Body of pancreas (tissue), 4 donors: ENCODE measurements around the gene SMIM36.

ENCODE experiments used
- POLR2A ChIP-seq, 3 donors: fragments of 450-650 bp; IDR thresholded peaks; one replicate each; pipeline ENCODE4 v1.6.1; 2016; ENCODE audit warnings: antibody characterized with exemption in 3 of 3, mild to moderate bottlenecking in 2 of 3
- TF ChIP-seq, protein P1 (sequence below), 7 experiments: fragments of 450-650 bp in 4 of 7; fragments of 200-600 bp in 3 of 7; sonication (generic) in 3 of 7; IDR thresholded peaks; one replicate each; pipeline ENCODE4 v1.5.1; 2016 to 2019; ENCODE audit warnings: antibody characterized with exemption in 7 of 7

DNA sequence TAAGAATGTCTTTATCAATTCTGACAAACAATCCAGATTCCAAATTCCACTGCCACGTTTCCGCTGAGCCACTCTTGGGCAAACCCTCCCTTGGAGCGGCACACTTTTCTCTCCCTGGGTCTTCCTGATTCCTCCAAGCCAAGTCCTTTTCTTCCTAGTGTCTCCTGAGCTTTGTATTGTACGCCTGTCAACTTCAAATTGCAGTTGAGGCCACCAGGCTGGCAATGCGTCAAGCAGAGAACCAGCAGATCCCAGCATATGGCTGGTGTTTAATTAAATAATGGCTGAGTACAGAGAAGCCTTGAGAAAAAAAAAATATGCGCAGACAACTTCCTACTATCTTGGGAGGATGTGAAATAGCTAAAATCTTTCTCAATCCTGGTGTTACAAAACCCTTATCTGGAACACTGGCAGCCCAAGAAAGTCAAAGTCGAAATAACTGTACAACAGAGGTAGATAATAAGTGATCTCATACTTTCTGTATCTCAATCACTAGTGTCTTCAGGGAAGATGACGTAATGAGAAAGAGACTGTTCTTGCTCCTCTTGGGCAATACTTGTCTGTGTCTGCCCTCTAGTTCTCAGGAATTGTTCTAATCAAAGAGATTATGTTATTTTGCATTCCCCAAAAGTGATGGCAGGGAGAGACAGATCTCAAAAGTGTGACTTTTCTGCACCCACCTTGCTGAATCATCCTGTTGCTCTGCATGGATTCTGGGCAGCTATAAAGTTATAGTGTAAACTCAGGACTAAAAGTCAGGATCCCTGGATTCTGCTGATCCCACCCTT, 15.0 kb downstream of the SMIM36 start:
- TF ChIP-seq, protein P1, sequence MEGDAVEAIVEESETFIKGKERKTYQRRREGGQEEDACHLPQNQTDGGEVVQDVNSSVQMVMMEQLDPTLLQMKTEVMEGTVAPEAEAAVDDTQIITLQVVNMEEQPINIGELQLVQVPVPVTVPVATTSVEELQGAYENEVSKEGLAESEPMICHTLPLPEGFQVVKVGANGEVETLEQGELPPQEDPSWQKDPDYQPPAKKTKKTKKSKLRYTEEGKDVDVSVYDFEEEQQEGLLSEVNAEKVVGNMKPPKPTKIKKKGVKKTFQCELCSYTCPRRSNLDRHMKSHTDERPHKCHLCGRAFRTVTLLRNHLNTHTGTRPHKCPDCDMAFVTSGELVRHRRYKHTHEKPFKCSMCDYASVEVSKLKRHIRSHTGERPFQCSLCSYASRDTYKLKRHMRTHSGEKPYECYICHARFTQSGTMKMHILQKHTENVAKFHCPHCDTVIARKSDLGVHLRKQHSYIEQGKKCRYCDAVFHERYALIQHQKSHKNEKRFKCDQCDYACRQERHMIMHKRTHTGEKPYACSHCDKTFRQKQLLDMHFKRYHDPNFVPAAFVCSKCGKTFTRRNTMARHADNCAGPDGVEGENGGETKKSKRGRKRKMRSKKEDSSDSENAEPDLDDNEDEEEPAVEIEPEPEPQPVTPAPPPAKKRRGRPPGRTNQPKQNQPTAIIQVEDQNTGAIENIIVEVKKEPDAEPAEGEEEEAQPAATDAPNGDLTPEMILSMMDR (IDR thresholded peaks at IDR 0.05) = no peak
- no peak for TF ChIP-seq POLR2A (IDR thresholded peaks at IDR 0.05)
